Measurements from ENCODE around the gene CSNK2B. TPM values are rescaled to one million over a fixed set of nuclear protein-coding genes. Genes with fewer than 3 reads are reported as not detected.

Gene CSNK2B
- total and polyA plus RNA-seq, 9 of the 15 experiments (the other 6 are each of a cell fraction or from before 2014, with no cell fraction given): 120 to 1,126 (median 529) TPM

DNA sequence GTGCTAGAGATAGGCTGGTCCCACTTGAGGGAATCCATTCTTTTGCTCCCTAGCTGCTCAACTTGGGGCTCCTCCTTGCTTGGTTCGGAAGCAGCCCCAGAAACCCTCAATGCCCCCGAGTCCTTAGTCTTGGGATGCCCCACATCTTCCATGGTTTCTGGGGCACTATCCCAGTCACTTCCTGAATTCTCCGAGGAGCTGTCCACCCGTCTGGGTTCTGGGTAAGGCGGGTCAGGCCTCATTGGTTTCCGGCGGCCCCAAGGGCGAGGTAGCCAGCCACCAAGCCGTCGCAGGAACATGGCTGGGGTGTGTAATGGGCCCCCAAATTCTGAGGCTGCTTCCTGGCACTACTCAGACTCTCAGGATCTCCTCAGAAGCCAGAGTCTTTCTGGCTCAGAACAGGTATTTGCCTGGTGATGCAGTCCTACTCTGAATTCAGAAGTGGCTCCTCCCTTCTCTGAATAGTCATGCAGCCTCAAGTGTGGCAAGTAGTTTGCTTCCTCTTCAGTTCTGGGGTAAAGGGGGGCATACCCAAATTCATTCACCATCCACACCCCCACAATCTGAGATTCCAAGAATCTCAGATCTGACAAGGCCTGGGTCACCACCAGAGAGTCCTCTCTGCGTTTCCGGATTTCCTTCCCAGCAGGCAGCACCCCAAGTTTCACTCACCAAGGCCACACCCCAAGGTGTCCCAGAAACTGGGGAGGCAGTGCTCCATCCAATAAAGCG lies 6.1 kb upstream of the CSNK2B start (continued):
- no peak for TF ChIP-seq ZNF354B (CRISPR knock-in tag; IDR thresholded peaks at IDR 0.05)
- TF ChIP-seq KHSRP (IDR thresholded peaks at IDR 0.05): no peak
- no peak; the same call in none of the 2 replicates for TF ChIP-seq LCOR (CRISPR knock-in tag; IDR thresholded peaks at IDR 0.05)
- TF ChIP-seq CSDE1 (IDR thresholded peaks at IDR 0.05): no peak
- no peak for TF ChIP-seq ZNF695 (CRISPR knock-in tag; IDR thresholded peaks at IDR 0.05)
- TF ChIP-seq YY1 (IDR thresholded peaks at IDR 0.05; ENCODE audit: borderline replicate concordance in 1 of 3, control insufficient read depth in 1 of 3, extremely low read depth in 1 of 3, insufficient read depth in 3 of 3, insufficient read length in 1 of 3, insufficient replicate concordance in 2 of 3, low read depth in 1 of 3, low read length in 2 of 3): peak in 1 of 3 experiments; percentile 12
- TF ChIP-seq NR2C2 (CRISPR knock-in tag; IDR thresholded peaks at IDR 0.05): 0 out of 2 replicates have a peak, but pooled peaks have one; percentile 27
- no peak for TF ChIP-seq NR2C2 (tag; IDR thresholded peaks at IDR 0.05)
- peak; percentile 35 for TF ChIP-seq TBP (optimal IDR thresholded peaks at IDR 0.05; ENCODE audit: low read depth, low read length)
- no peak for TF ChIP-seq FOXP1 (CRISPR knock-in tag; IDR thresholded peaks at IDR 0.05)
- TF ChIP-seq LEF1 (IDR thresholded peaks at IDR 0.05): no peak
- TF ChIP-seq TAF7 (tag; IDR thresholded peaks at IDR 0.05): no peak
- TF ChIP-seq, protein P1, sequence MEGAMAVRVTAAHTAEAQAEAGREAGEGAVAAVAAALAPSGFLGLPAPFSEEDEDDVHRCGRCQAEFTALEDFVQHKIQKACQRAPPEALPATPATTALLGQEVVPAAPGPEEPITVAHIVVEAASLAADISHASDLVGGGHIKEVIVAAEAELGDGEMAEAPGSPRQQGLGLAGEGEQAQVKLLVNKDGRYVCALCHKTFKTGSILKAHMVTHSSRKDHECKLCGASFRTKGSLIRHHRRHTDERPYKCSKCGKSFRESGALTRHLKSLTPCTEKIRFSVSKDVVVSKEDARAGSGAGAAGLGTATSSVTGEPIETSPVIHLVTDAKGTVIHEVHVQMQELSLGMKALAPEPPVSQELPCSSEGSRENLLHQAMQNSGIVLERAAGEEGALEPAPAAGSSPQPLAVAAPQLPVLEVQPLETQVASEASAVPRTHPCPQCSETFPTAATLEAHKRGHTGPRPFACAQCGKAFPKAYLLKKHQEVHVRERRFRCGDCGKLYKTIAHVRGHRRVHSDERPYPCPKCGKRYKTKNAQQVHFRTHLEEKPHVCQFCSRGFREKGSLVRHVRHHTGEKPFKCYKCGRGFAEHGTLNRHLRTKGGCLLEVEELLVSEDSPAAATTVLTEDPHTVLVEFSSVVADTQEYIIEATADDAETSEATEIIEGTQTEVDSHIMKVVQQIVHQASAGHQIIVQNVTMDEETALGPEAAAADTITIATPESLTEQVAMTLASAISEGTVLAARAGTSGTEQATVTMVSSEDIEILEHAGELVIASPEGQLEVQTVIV (CRISPR knock-in tag; IDR thresholded peaks at IDR 0.05; ENCODE audit: borderline replicate concordance): no peak
- no peak for TF ChIP-seq WHSC1 (IDR thresholded peaks at IDR 0.05; ENCODE audit: low read length)
- no peak for TF ChIP-seq C11orf30 (IDR thresholded peaks at IDR 0.05; ENCODE audit: low read depth)
- no peak for TF ChIP-seq BRF1 (IDR thresholded peaks at IDR 0.05; ENCODE audit: borderline replicate concordance, extremely low read depth, insufficient read length)
- TF ChIP-seq GABPB1 (CRISPR knock-in tag; IDR thresholded peaks at IDR 0.05): peak; percentile 31; the same call in 1 of the 2 replicates
- TF ChIP-seq ZNF408 (CRISPR knock-in tag; IDR thresholded peaks at IDR 0.05; ENCODE audit: low read depth): 0 out of 2 replicates have a peak, but pooled peaks have one; percentile 49
- TF ChIP-seq TEAD4 (IDR thresholded peaks at IDR 0.05; ENCODE audit: low read length): no peak; the same call in none of the 2 replicates
- 0 out of 2 replicates have a peak, but pooled peaks have one; percentile 12 for TF ChIP-seq TEAD4 (CRISPR knock-in tag; IDR thresholded peaks at IDR 0.05; ENCODE audit: borderline replicate concordance)
- TF ChIP-seq KDM1A (IDR thresholded peaks at IDR 0.05): no peak
- no peak for TF ChIP-seq ERF (CRISPR knock-in tag; IDR thresholded peaks at IDR 0.05)
- 0 out of 2 replicates have a peak, but pooled peaks have one; percentile 42 for TF ChIP-seq CREB3 (tag; conservative IDR thresholded peaks at IDR 0.05; ENCODE audit: low read depth)
